ENCODE data around the gene MRPL2.

MRPL2 gene

GRCh38 chr6:43059168-43060033, at the start of gene MRPL2, which contains the start of gene KLC4:
Gene MRPL2, minus strand, starts transcription at chr6:43059434. Its CDS starts 53 bp downstream, at chr6:43059381.
Gene KLC4, plus strand, starts transcription at chr6:43059631. Its CDS starts 1,705 bp downstream, at chr6:43061336.
- peak; percentile 95 to 96 for DNase-seq (ENCODE audit: low read depth in 2 of 2)

DNA sequence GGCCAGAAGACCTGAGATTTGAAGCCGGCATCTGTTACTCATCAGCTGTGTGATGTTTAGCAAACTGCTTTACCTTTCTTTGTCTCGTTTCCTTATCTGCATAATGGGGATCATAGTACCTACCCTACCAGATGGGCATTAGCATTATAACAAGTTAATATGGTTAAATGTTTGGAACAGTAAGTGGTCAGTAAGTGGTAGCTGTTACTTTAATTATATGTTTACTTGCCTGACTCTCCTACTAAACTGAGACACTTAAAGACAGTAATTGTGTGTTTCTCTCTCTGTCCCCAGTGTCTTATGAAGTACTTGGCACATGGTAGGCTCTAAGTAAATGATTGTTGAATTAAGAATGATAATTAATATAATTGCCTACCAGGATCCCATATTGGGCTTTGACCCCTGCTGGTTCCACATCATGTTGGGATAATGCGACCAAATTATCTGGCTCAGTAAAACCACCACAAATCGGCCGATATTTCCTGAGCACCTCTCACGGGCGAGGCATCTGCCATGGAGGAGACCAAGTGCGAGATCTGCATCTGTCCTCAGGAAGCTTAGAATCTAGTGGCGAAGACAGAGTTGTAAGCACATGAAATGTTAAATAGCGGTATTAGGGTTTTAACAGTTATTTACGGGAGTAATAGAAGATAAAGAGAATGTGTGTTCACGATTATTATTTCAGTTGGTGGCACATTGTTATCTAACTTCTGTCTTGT, 48.3 kb upstream of the MRPL2 start:
- DNase-seq (ENCODE audit: low read depth in 2 of 2): no peak

GRCh38 chr6:43105538-43106222, 46.4 kb upstream of the MRPL2 start:
- DNase-seq (ENCODE audit: low read depth in 2 of 2): no peak

GRCh38 chr6:43103253-43103876, 44.1 kb upstream of the MRPL2 start:
- DNase-seq (ENCODE audit: low read depth in 2 of 2): no peak

DNA sequence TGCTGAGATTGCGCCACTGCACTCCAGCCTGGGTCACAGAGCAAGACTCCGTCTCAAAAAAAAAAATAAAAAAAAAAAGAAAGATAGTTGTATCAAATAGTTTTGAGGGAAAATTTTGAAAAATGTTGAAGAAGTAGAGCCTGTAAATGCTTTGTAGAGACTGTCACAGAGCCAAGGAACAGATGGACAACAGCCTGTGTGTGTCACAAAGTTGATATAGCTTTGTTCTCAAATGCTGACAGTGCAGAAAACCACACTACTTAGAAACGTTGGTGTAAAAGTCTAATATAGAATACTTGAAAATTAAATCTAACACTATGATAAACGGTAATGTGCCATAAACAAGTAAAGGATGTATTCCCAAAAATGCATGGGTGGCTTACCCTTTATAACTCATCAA, 42.3 kb upstream of the MRPL2 start:
- no peak for DNase-seq (ENCODE audit: low read depth in 2 of 2)

- no peak for DNase-seq (ENCODE audit: low read depth in 2 of 2)
Measured at GRCh38 chr6:43097502-43097901, 38.3 kb upstream of the MRPL2 start.

DNA sequence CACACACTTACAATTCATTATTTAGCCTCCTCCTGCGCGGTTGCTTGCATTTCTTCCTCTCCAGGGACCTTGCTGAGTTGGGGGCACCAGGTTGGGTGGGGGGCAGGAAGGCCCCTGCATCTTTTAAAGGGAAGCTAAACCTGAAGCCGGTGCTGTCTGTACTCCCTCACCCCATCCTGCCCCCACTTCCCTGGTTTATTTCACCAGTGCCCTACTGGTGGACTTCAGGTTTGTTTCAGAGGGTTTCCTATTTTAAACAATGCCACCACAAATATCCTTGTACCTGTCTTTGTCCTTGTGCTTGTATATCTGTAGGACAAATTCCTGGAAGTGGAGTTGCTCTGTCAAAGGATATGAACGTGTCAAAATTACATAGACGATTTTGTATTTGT, 37.9 kb upstream of the MRPL2 start:
- DNase-seq (ENCODE audit: low read depth in 2 of 2): no peak

GRCh38 chr6:43096451-43097097, 37.3 kb upstream of the MRPL2 start:
- DNase-seq (ENCODE audit: low read depth in 2 of 2): no peak

- DNase-seq (ENCODE audit: low read depth in 2 of 2): no peak
Measured at GRCh38 chr6:43095939-43096338, 36.7 kb upstream of the MRPL2 start.

GRCh38 chr6:43093436-43094289, 34.4 kb upstream of the MRPL2 start:
- DNase-seq (ENCODE audit: low read depth in 2 of 2): no peak

- no peak for DNase-seq (ENCODE audit: low read depth in 2 of 2)
Measured at GRCh38 chr6:43092635-43093034, 33.4 kb upstream of the MRPL2 start.

- DNase-seq (ENCODE audit: low read depth in 2 of 2): no peak
Measured at GRCh38 chr6:43091436-43091991, 32.3 kb upstream of the MRPL2 start.

DNA sequence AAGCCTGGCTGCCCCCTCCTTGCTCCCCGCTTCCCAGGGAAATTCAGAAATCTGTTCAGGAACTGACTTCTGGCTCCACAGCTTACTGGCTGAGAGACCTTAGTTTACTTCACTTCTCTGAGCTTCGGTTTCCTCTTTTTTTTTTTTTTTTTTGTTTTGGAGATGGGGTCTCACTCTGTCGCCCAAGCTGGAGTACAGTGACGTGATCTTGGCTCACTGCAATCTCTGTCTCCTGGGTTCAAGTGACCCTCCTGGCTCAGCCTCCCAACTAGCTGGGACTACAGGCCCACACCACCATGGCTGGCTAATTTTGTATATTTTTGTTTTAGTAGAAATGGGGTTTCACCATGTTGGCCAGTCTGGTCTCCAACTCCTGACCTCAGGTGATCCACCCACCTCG, 31.8 kb upstream of the MRPL2 start:
- no peak for DNase-seq (ENCODE audit: low read depth in 2 of 2)

- DNase-seq (ENCODE audit: low read depth in 2 of 2): no peak
Measured at GRCh38 chr6:43090559-43090956, 31.3 kb upstream of the MRPL2 start.

DNA sequence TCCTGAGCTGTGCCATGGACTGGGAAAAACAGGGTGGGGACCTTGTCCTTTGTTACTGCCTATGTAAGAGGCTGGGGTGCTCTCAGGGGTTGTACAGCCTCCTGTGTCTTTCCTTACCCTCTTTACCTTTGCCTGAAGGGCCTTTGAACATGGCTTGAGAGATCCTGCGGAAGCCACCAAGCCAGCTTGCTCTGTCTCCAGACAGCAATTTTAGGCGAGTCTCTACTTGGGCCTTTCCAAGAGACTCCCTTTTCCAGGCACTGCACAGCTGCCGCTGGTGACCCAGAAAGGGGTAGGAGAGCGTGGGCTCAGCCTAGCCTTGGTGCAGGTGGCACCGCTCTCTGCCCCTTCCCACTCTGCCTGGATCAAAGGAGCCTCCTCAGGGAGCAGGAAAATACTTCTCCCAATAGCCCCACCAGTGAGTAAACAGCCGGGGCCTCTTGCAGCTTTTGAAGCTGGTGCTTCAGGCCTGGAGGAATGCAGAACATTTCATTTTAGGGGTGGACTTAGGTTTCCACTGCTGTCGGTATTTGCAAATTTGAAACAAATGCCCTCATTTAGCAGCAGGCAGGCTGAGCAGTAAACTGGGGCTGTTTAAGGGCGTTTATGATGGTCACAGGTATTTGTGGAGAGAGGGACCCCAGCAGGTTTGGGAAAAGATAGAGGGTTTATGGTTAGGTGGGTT, 30.8 kb upstream of the MRPL2 start:
- no peak for DNase-seq (ENCODE audit: low read depth in 2 of 2)

DNA sequence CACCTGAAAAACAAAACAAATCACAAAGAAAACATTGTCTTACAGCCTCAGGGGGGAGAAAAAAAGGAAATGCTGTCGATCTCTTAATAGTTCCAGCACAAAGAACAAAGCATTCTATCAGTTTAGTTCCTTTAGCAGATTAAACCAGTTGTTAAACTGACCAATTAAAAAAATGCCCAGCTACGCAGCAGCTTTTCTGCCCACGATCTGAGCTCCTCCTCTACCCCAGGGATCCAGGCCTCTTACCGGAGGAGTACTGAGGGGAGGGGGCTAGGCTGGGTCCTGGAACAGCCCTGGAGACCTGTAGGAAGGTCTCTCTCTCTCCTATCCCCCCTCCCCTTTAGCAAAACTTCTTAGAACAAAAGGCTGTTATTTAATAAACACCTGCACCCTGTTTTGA, 30.2 kb upstream of the MRPL2 start:
- no peak for DNase-seq (ENCODE audit: low read depth in 2 of 2)

GRCh38 chr6:43088654-43089056, 29.4 kb upstream of the MRPL2 start:
- DNase-seq (ENCODE audit: low read depth in 2 of 2): no peak

GRCh38 chr6:43086022-43086658, 26.9 kb upstream of the MRPL2 start:
- no peak for DNase-seq (ENCODE audit: low read depth in 2 of 2)
